ENCODE measurements around the gene PTPN4.

DNA sequence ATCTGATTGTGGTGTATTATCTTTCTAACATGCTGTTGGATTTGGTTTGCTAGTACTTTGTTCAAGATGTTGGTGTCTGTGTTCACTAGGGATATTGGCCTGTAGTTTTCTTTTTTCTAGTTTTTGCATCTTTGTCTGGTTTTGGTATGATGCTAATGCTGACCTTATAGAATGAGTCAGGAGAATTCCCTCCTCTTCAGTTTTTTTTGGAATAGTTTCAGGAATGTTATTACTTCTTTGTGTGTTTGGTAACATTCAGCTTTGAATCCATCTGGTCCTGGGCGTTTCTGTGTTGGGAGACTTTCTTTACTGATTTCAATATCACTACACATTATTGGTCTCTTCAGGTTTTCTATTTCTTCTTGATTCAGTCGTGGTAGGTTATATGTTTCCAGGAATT, 129.0 kb downstream of the PTPN4 start:
- TF ChIP-seq POLR2A (IDR thresholded peaks at IDR 0.05; ENCODE audit: low read length) (no peak), GATA1 (IDR thresholded peaks at IDR 0.05; ENCODE audit: low read depth, low read length) (no peak)

All from erythroblast (primary cell).